Neural cell (in vitro differentiated cells): Measurements from ENCODE around the gene PIP4P1. TPM values are rescaled to one million over a fixed set of nuclear protein-coding genes. Genes with fewer than 3 reads are reported as not detected.

Source experiments
- H2AFZ ChIP-seq: fragments of 200-600, 300-800 bp; sonication (generic), shearing (Covaris generic); 2 replicates; pipeline ENCODE4 v1.6.0; 2014; ENCODE audit warnings: low read depth, mild to moderate bottlenecking, antibody characterized with exemption, low read length, moderate library complexity
- H3F3A ChIP-seq: fragments of 200-600 bp; shearing (Covaris generic); 2 replicates; pipeline ENCODE4 v1.6.1; 2016; ENCODE audit warnings: mild to moderate bottlenecking, moderate library complexity, mixed read lengths, antibody characterized with exemption, low read length; ENCODE audit not compliant: insufficient read depth, poor library complexity, severe bottlenecking
- H3K27ac ChIP-seq: fragments of 200-600, 300-800 bp; sonication (generic), shearing (Covaris generic); 2 replicates; pipeline ENCODE4 v1.5.1; 2014; ENCODE audit warnings: mild to moderate bottlenecking, low read length, moderate library complexity
- H3K27me3 ChIP-seq: fragments of 300-800, 200-600 bp; sonication (generic), shearing (Covaris generic); 2 replicates; pipeline ENCODE4 v1.6.0; 2014; ENCODE audit warnings: mild to moderate bottlenecking, low read depth, low read length, moderate library complexity; ENCODE audit not compliant: insufficient read depth
- H3K36me3 ChIP-seq: fragments of 300-800, 200-600 bp; sonication (generic), shearing (Covaris generic); 2 replicates; pipeline ENCODE4 v1.5.1; 2014; ENCODE audit warnings: mild to moderate bottlenecking, antibody characterized with exemption, low read length, moderate library complexity; ENCODE audit not compliant: insufficient read depth
- H3K4me2 ChIP-seq: fragments of 300-800, 200-600 bp; sonication (generic), shearing (Covaris generic); 2 replicates; pipeline ENCODE4 v1.6.0; 2014; ENCODE audit warnings: mild to moderate bottlenecking, low read length
- H3K4me3 ChIP-seq: fragments of 300-800, 200-600 bp; sonication (generic), shearing (Covaris generic); 2 replicates; pipeline ENCODE4 v1.5.1; 2014; ENCODE audit warnings: mild to moderate bottlenecking, low read length, moderate library complexity
- H3K79me2 ChIP-seq: fragments of 200-600 bp; shearing (Covaris generic); replicated peaks from 2 replicates; pipeline ENCODE4 v1.6.0; 2014; ENCODE audit warnings: mild to moderate bottlenecking, low read length, moderate library complexity; ENCODE audit not compliant: insufficient read depth
- H3K9ac ChIP-seq: fragments of 300-800, 200-600 bp; sonication (generic), shearing (Covaris generic); 2 replicates; pipeline ENCODE4 v1.6.1; 2016; ENCODE audit warnings: mild to moderate bottlenecking, low read length, mixed read lengths
- H3K9me2 ChIP-seq: fragments of 200-600 bp; shearing (Covaris generic); 2 replicates; pipeline ENCODE4 v1.6.1; 2016; ENCODE audit warnings: mild to moderate bottlenecking, low read length, mixed read lengths; ENCODE audit not compliant: insufficient read depth
- H3K9me3 ChIP-seq: fragments of 200-600, 300-800 bp; sonication (generic), shearing (Covaris generic); 2 replicates; pipeline ENCODE4 v1.6.1; 2016; ENCODE audit warnings: mild to moderate bottlenecking, mixed run types, low read length, moderate library complexity, mixed read lengths
- H4K20me1 ChIP-seq: fragments of 200-600 bp; shearing (Covaris generic); 2 replicates; pipeline ENCODE4 v1.6.1; 2016; ENCODE audit warnings: mild to moderate bottlenecking, mixed run types; ENCODE audit not compliant: insufficient read depth
- EP300 ChIP-seq: fragments of 450-650 bp; conservative IDR thresholded peaks from 2 replicates; pipeline ENCODE4 v1.6.1; 2014; ENCODE audit warnings: antibody characterized with exemption, mild to moderate bottlenecking, moderate library complexity; ENCODE audit not compliant: poor library complexity, severe bottlenecking
- EZH2 ChIP-seq: fragments of 200-600, 300-800 bp; shearing (Covaris generic), sonication (generic); IDR thresholded peaks from 2 replicates; pipeline ENCODE4 v1.6.1; 2014; ENCODE audit warnings: antibody characterized with exemption, low read length, borderline replicate concordance, mild to moderate bottlenecking; ENCODE audit not compliant: insufficient read depth, poor library complexity, severe bottlenecking
- MXI1 ChIP-seq: fragments of 450-650 bp; conservative IDR thresholded peaks from 2 replicates; pipeline ENCODE4 v1.6.1; 2014; ENCODE audit warnings: antibody characterized with exemption, mild to moderate bottlenecking; ENCODE audit not compliant: poor library complexity, severe bottlenecking
- POLR2AphosphoS5 ChIP-seq: IDR thresholded peaks from 2 replicates; pipeline ENCODE4 v1.6.1; 2012
- RAD21 ChIP-seq: fragments of 450-650 bp; conservative IDR thresholded peaks from 2 replicates; pipeline ENCODE4 v1.6.1; 2014; ENCODE audit warnings: antibody characterized with exemption, mild to moderate bottlenecking, moderate library complexity
- SMC3 ChIP-seq: fragments of 450-650 bp; conservative IDR thresholded peaks from 2 replicates; pipeline ENCODE4 v1.6.1; 2014; ENCODE audit warnings: antibody characterized with exemption, mild to moderate bottlenecking, moderate library complexity; ENCODE audit not compliant: poor library complexity
- TAF1 ChIP-seq: IDR thresholded peaks from 2 replicates; pipeline ENCODE4 v1.6.1; 2012; ENCODE audit warnings: low read depth
- polyA plus RNA-seq: library from polyadenylated mRNA; depleted of rRNA; stranded (reverse); fragments of >200 nt; gene quantifications from 2 replicates; pipeline ENCODE4 v1.2.3, GENCODE V29; 2014
- TF ChIP-seq, protein P1 (sequence below): IDR thresholded peaks from 2 replicates; pipeline ENCODE4 v1.6.1; 2012; ENCODE audit warnings: borderline replicate concordance
- TF ChIP-seq, protein P2 (sequence below): fragments of 450-650 bp; IDR thresholded peaks from 2 replicates; pipeline ENCODE4 v1.5.1; 2014; ENCODE audit warnings: antibody characterized with exemption, mild to moderate bottlenecking, moderate library complexity; ENCODE audit not compliant: poor library complexity, severe bottlenecking

Gene PIP4P1
- polyA plus RNA-seq, 1 donor from 2014 or later = 77.2 TPM

DNA sequence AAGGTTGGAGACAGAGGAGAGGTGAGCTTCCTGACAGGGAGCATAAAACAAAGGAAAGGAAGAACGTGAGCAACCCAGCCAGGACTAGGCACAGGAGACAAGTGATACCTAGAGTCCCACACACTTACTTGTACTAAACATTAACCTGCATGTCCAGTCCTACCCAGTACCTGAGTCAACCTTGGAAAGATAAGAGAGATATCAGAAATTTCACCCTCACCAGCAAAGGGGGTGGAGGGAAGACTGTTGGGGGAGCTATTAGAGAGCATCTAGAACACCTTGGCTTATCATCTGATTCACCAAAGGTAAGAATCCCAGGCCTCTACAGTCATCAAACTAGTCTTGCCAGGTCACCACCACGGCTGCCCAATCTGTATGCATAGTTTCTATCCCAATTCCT is 36.4 kb downstream of the PIP4P1 start:
- TF ChIP-seq SMC3 = no peak
- TF ChIP-seq, protein P1, sequence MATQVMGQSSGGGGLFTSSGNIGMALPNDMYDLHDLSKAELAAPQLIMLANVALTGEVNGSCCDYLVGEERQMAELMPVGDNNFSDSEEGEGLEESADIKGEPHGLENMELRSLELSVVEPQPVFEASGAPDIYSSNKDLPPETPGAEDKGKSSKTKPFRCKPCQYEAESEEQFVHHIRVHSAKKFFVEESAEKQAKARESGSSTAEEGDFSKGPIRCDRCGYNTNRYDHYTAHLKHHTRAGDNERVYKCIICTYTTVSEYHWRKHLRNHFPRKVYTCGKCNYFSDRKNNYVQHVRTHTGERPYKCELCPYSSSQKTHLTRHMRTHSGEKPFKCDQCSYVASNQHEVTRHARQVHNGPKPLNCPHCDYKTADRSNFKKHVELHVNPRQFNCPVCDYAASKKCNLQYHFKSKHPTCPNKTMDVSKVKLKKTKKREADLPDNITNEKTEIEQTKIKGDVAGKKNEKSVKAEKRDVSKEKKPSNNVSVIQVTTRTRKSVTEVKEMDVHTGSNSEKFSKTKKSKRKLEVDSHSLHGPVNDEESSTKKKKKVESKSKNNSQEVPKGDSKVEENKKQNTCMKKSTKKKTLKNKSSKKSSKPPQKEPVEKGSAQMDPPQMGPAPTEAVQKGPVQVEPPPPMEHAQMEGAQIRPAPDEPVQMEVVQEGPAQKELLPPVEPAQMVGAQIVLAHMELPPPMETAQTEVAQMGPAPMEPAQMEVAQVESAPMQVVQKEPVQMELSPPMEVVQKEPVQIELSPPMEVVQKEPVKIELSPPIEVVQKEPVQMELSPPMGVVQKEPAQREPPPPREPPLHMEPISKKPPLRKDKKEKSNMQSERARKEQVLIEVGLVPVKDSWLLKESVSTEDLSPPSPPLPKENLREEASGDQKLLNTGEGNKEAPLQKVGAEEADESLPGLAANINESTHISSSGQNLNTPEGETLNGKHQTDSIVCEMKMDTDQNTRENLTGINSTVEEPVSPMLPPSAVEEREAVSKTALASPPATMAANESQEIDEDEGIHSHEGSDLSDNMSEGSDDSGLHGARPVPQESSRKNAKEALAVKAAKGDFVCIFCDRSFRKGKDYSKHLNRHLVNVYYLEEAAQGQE = no peak
- TF ChIP-seq, protein P2, sequence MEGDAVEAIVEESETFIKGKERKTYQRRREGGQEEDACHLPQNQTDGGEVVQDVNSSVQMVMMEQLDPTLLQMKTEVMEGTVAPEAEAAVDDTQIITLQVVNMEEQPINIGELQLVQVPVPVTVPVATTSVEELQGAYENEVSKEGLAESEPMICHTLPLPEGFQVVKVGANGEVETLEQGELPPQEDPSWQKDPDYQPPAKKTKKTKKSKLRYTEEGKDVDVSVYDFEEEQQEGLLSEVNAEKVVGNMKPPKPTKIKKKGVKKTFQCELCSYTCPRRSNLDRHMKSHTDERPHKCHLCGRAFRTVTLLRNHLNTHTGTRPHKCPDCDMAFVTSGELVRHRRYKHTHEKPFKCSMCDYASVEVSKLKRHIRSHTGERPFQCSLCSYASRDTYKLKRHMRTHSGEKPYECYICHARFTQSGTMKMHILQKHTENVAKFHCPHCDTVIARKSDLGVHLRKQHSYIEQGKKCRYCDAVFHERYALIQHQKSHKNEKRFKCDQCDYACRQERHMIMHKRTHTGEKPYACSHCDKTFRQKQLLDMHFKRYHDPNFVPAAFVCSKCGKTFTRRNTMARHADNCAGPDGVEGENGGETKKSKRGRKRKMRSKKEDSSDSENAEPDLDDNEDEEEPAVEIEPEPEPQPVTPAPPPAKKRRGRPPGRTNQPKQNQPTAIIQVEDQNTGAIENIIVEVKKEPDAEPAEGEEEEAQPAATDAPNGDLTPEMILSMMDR = no peak
- no peak for TF ChIP-seq MXI1
- no peak for TF ChIP-seq EZH2
- no peak for TF ChIP-seq TAF1
- no peak for TF ChIP-seq EP300
- no peak for TF ChIP-seq RAD21
- no peak for TF ChIP-seq POLR2AphosphoS5
- H3K79me2 ChIP-seq = no peaks in the 10 kb centered on the region
- H3K9me2 ChIP-seq = no peaks in the 10 kb centered on the region
- no peak overlapping the region for H3K9ac ChIP-seq
- H3K27me3 ChIP-seq = no peaks in the 10 kb centered on the region
- no peaks in the 10 kb centered on the region for H3K9me3 ChIP-seq
- no peaks in the 10 kb centered on the region for H4K20me1 ChIP-seq
- no peak overlapping the region for H3K4me3 ChIP-seq
- H2AFZ ChIP-seq = no peak overlapping the region
- no peaks in the 10 kb centered on the region for H3F3A ChIP-seq
- H3K4me2 ChIP-seq = no peak overlapping the region
- H3K36me3 ChIP-seq = no peaks in the 10 kb centered on the region
- H3K27ac ChIP-seq = no peak overlapping the region

GRCh38 chr14:20422886-20423285 is 38.3 kb downstream of the PIP4P1 start:
- Histone ChIP-seq H3K9me2 (no peaks in the 10 kb centered on the region), H3K4me3 (no peak overlapping the region), H3K79me2 (no peaks in the 10 kb centered on the region), H2AFZ (no peak overlapping the region), H3K9ac (no peak overlapping the region), H4K20me1 (no peaks in the 10 kb centered on the region), H3F3A (no peaks in the 10 kb centered on the region), H3K36me3 (no peaks in the 10 kb centered on the region), H3K9me3 (no peaks in the 10 kb centered on the region), H3K4me2 (no peak overlapping the region), H3K27me3 (no peaks in the 10 kb centered on the region), H3K27ac (no peak overlapping the region)
- TF ChIP-seq MXI1 (no peak), EP300 (no peak), RAD21 (no peak), TAF1 (no peak), EZH2 (no peak)
- TF ChIP-seq, protein P1 = no peak
